Body of pancreas (tissue), 4 donors: ENCODE data around the gene BZW2. TPM values are rescaled to one million over a fixed set of nuclear protein-coding genes. Genes with fewer than 3 reads are reported as not detected.
A peak's percentile ranks its signal among the peaks of the same experiment; 100 is the strongest.

Experiments used
- ATAC-seq: fragments of 150-250 bp; one replicate; pipeline ENCODE4 v1.9.1; 2016
- DNase-seq, 4 donors: peaks; one replicate each; pipeline ENCODE4 v3.0.0-alpha.2; 2019
- H3K27ac ChIP-seq, 4 donors: fragments of 200-600 bp; sonication (generic); 1 replicate in 3 of 4; 2 replicates in 1 of 4; pipeline versions ENCODE4 v1.5.1 to v1.6.1; 2016 to 2019; ENCODE audit warnings: mild to moderate bottlenecking in 1 of 4, mixed read lengths in 1 of 4, moderate library complexity in 1 of 4
- H3K27me3 ChIP-seq, 2 donors: fragments of 200-600 bp; sonication (generic); one replicate each; pipeline ENCODE4 v1.6.0; 2016; ENCODE audit warnings: mild to moderate bottlenecking in 1 of 2
- H3K36me3 ChIP-seq, 2 donors: fragments of 200-600 bp; sonication (generic); replicated peaks in 1 of 2; 2 replicates each; pipeline ENCODE4 v1.5.1; 2016; ENCODE audit warnings: low read depth in 2 of 2; ENCODE audit not compliant: insufficient read depth in 1 of 2
- H3K4me1 ChIP-seq: fragments of 200-600 bp; sonication (generic); one replicate; pipeline ENCODE4 v1.6.0; 2016
- H3K4me3 ChIP-seq, 2 donors: fragments of 200-600 bp; sonication (generic); 1 replicate in 1 of 2; 2 replicates in 1 of 2; pipeline ENCODE4 v1.5.1; 2016 to 2019
- H3K9me3 ChIP-seq, 3 donors: fragments of 200-600 bp; sonication (generic); 1 replicate in 2 of 3; 2 replicates in 1 of 3; pipeline ENCODE4 v1.5.1; 2016
- CTCF ChIP-seq, 7 experiments: fragments of 450-650 bp in 4 of 7; fragments of 200-600 bp in 3 of 7; sonication (generic) in 3 of 7; IDR thresholded peaks; one replicate each; pipeline ENCODE4 v1.5.1; 2016 to 2019; ENCODE audit warnings: antibody characterized with exemption in 7 of 7
- POLR2A ChIP-seq, 3 donors: fragments of 450-650 bp; IDR thresholded peaks; one replicate each; pipeline ENCODE4 v1.6.1; 2016; ENCODE audit warnings: antibody characterized with exemption in 3 of 3, mild to moderate bottlenecking in 2 of 3
- WGBS, 2 donors: methylation state at CpG; one replicate each; pipeline ENCODE4 v1.1.5; 2017; 5-methylcytosine and 5-hydroxymethylcytosine counted together
- intact Hi-C: fragments of 100-400 bp; cut with DNase I; formaldehyde crosslinking; loops from one replicate; pipeline ENCODE4 v1.15.1; 2023
- total RNA-seq, 2 donors: library from RNA; depleted of rRNA; stranded (reverse); fragments of >200 nt; gene quantifications; one replicate each; pipeline ENCODE4 v1.1.0, GENCODE V29; 2016

BZW2 gene
- total RNA-seq, 2 donors from 2014 or later: 27.0 to 41.5 TPM

GRCh38 chr7:16604054-16604453 is 41.9 kb upstream of the BZW2 start:
- Histone ChIP-seq H3K4me1 (peaks cover 26% of the 10 kb centered on the region), H3K9me3 (no peaks in the 10 kb centered on the region), H3K4me3 (no peak overlapping the region), H3K27ac (peak overlapping the region in 1 of 4 donors; percentile 14), H3K36me3 (peaks cover 0 to 2% of the 10 kb centered on the region in 2 donors), H3K27me3 (no peaks in the 10 kb centered on the region)
- intact Hi-C loops: no loop called here
- ATAC-seq (no peak), DNase-seq (no peak)
- 77 to 78% methylated on average over 3 of the region's 3 CpGs for WGBS, 2 donors
- no peak for TF ChIP-seq POLR2A (IDR thresholded peaks at IDR 0.05)
- TF ChIP-seq CTCF (IDR thresholded peaks at IDR 0.05): peak in 4 of 7 experiments; percentile 4 to 31 (median 16)

GRCh38 chr7:16606704-16607103 is 39.3 kb upstream of the BZW2 start:
- H3K4me1 ChIP-seq: peaks cover 40% of the 10 kb centered on the region
- no peak overlapping the region for H3K4me3 ChIP-seq
- H3K36me3 ChIP-seq: no peaks in the 10 kb centered on the region
- ATAC-seq: peak; percentile 22
- 33 to 47% methylated on average over 3 of the region's 3 CpGs for WGBS, 2 donors
- intact Hi-C loops: no loop called here
- H3K27me3 ChIP-seq: no peaks in the 10 kb centered on the region
- peak in 1 of 4 donors; percentile 25 for DNase-seq
- no peaks in the 10 kb centered on the region for H3K9me3 ChIP-seq
- TF ChIP-seq POLR2A (IDR thresholded peaks at IDR 0.05): no peak
- no peak for TF ChIP-seq CTCF (IDR thresholded peaks at IDR 0.05)
- peak overlapping the region; percentile 6 to 54 (median 25) for H3K27ac ChIP-seq

- intact Hi-C loops: no loop called here
- Histone ChIP-seq H3K36me3 (no peaks in the 10 kb centered on the region), H3K27me3 (no peaks in the 10 kb centered on the region), H3K4me3 (no peak overlapping the region), H3K27ac (peak overlapping the region in 2 of 4 donors; percentile 15 to 46), H3K9me3 (no peaks in the 10 kb centered on the region), H3K4me1 (peaks cover 34% of the 10 kb centered on the region)
- TF ChIP-seq CTCF (IDR thresholded peaks at IDR 0.05) (no peak), POLR2A (IDR thresholded peaks at IDR 0.05) (no peak)
- 32 to 34% methylated on average over 4 of the region's 4 CpGs for WGBS, 2 donors
- DNase-seq (no peak), ATAC-seq (peak; percentile 73)
Measured at GRCh38 chr7:16609842-16610450, 36.0 kb upstream of the BZW2 start.

- ATAC-seq: no peak
- Histone ChIP-seq H3K4me3 (no peak overlapping the region), H3K9me3 (no peaks in the 10 kb centered on the region), H3K27me3 (no peaks in the 10 kb centered on the region), H3K4me1 (peaks cover 26% of the 10 kb centered on the region), H3K36me3 (no peaks in the 10 kb centered on the region), H3K27ac (no peak overlapping the region)
- WGBS, 2 donors: 63 to 95% methylated on average over 2 of the region's 2 CpGs
- TF ChIP-seq CTCF (IDR thresholded peaks at IDR 0.05) (no peak), POLR2A (IDR thresholded peaks at IDR 0.05) (no peak)
- intact Hi-C loops: no loop called here
- no peak for DNase-seq
Measured at GRCh38 chr7:16611711-16612110, 34.3 kb upstream of the BZW2 start.

GRCh38 chr7:16615228-16615627 is 30.8 kb upstream of the BZW2 start:
- H3K27ac ChIP-seq: no peak overlapping the region
- no peak for ATAC-seq
- no peaks in the 10 kb centered on the region for H3K9me3 ChIP-seq
- no peaks in the 10 kb centered on the region for H3K36me3 ChIP-seq
- 80 to 93% methylated on average over 5 of the region's 5 CpGs for WGBS, 2 donors
- H3K27me3 ChIP-seq: no peaks in the 10 kb centered on the region
- H3K4me3 ChIP-seq: no peak overlapping the region
- intact Hi-C loops: no loop called here
- TF ChIP-seq CTCF (IDR thresholded peaks at IDR 0.05) (no peak), POLR2A (IDR thresholded peaks at IDR 0.05) (no peak)
- H3K4me1 ChIP-seq: peaks cover 6% of the 10 kb centered on the region
- no peak for DNase-seq
